Stimulated activated memory B cell treated with anti-CD40 and anti-IgM and Interleukin-4, amounts not matched to agents 10 μg/mL and 1 μg/mL and 100 μg/mL, for 72 hours (primary cell): ENCODE results near the gene DCUN1D2.
"Not testable (repeated sequence)": the region's sequence is repeated elsewhere in the genome, so short reads cannot be mapped to it uniquely, and the experiment has no call there.

ENCODE experiments used
- ATAC-seq: fragments of 150-1000 bp; cut with Tn5 transposase; 2 replicates; pipeline ENCODE4 v1.10.0; 2021
- H3K27ac Mint-ChIP-seq: one replicate; pipeline ENCODE4 v1.8.0; 2022; ENCODE audit warnings: mild to moderate bottlenecking, mixed read lengths
- H3K27me3 Mint-ChIP-seq: one replicate; pipeline ENCODE4 v1.8.0; 2022; ENCODE audit warnings: mixed read lengths
- H3K36me3 Mint-ChIP-seq: one replicate; pipeline ENCODE4 v1.8.0; 2022; ENCODE audit warnings: mixed read lengths
- H3K4me1 Mint-ChIP-seq: one replicate; pipeline ENCODE4 v1.8.0; 2022; ENCODE audit warnings: mixed read lengths
- H3K4me3 Mint-ChIP-seq: one replicate; pipeline ENCODE4 v1.8.0; 2022; ENCODE audit warnings: mild to moderate bottlenecking, moderate library complexity, mixed read lengths
- H3K9me3 Mint-ChIP-seq: one replicate; pipeline ENCODE4 v1.8.0; 2022; ENCODE audit warnings: mixed read lengths

Gene DCUN1D2

DNA sequence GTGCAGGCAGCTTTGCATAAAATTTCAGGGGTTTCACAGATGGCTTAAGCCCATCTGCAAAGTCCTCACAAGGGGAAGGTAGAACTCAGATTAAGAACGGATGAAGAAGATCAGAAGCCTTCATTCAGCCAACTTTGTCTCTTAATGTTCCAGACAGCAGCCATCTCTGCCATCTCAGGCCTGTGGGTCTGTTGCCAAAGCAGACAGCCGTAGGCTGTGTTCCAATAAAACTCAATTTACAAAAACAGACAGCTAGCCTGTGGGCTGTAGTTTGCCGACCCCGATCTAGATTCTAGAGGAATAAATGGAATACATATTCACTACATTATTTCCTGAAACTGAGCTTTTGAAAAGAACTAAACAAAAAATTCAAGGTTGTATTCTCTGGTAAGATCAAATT is 3.8 kb downstream of the DCUN1D2 start:
- Mint-ChIP-seq H3K27me3 (no peaks in the 10 kb centered on the region), H3K4me1 (peaks cover 48% of the 10 kb centered on the region), H3K36me3 (peaks cover 6% of the 10 kb centered on the region), H3K27ac (no peak overlapping the region), H3K4me3 (no peak overlapping the region), H3K9me3 (no peaks in the 10 kb centered on the region)
- no peak for ATAC-seq

DNA sequence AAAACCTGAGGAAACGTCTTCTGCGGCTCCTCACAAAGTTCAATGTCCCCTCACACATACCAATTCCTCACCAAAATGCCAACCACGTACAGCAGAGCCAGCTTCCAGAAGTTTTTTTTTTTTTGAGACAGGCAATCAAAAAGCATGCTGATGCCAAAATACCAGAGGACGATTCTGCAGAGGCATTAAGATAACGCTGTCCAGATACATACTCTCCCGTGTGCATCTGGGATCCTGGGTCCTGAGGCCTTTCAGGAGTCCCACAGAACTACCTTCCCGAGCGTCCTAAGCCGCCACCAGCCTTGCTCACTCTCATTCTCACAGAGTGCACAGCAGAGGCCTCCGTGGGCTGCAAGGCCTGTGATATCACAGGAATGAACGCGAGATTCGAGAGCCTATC is 5.0 kb downstream of the DCUN1D2 start:
- Mint-ChIP-seq H3K27ac (no peak overlapping the region), H3K27me3 (no peaks in the 10 kb centered on the region)
- ATAC-seq, result no peak

DNA sequence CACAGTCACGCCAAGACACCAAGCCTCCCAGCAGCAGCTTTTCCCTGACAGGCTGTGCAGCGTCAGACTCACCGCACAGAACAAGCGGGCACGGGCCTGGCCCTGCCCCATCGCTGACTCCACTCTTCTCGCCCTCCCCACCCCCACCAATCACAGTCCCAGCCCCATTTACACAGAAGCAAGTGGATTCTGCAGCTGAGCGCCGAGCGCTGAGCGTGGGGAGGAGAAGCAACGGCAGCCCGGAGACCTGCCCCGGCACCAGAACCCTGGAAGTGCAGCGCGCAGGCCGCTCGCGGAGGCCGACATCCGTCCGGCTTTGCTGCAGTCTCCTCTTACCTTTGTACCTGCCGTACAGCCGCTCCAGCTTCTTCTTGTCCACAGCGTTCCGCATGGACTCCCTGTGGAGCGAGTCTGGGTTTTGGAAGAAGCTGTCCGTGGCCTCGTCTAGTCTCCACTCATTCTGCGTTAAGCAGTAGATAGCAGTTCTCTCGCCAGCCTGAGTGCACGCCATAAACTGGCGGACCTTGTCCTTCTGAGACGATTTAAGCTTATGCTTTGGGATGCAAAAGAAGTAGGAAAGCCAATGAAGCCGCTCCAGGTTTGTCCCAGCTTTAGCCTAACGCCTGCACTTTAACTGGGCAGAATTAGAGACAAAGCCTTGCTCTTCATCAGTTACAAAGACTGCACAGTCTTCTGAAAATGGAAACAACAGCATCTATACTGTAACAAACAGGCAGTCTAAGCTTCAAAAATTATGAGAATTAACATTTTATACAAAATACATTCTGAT is 6.8 kb downstream of the DCUN1D2 start:
- ATAC-seq, result no peak
- no peaks in the 10 kb centered on the region for H3K9me3 Mint-ChIP-seq
- H3K27ac Mint-ChIP-seq, result no peak overlapping the region

More for the DNA sequence above, 5.0 kb downstream of the DCUN1D2 start:
- H3K4me3 Mint-ChIP-seq, result no peak overlapping the region
- H3K4me1 Mint-ChIP-seq, result peaks cover 43% of the 10 kb centered on the region
- peaks cover 6% of the 10 kb centered on the region for H3K36me3 Mint-ChIP-seq
- H3K9me3 Mint-ChIP-seq, result no peaks in the 10 kb centered on the region

DNA sequence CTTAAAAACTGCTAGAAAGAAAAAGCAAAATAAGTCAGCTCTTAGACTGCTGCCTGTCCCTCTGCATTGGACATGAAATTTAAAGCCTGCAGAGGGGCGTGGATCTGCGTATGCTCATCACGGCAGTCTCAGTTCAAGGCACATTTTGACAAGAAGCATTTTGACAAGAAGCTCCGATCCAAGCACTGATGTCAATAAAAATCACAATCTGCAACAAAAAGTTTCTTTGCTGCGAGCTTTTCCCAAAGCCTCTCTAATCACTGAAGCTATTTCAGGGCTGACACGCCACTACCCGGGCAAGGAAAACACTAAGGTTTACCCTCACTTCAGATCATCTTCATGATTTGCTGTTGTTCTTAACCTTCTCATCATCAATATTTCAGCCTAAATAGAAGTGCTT is 7.4 kb downstream of the DCUN1D2 start:
- no peaks in the 10 kb centered on the region for H3K9me3 Mint-ChIP-seq
- peaks cover 29% of the 10 kb centered on the region for H3K36me3 Mint-ChIP-seq
- H3K4me1 Mint-ChIP-seq, result peaks cover 24% of the 10 kb centered on the region
- no peak overlapping the region for H3K27ac Mint-ChIP-seq
- H3K27me3 Mint-ChIP-seq, result no peaks in the 10 kb centered on the region
- H3K4me3 Mint-ChIP-seq, result no peak overlapping the region
- ATAC-seq, result no peak

More for the DNA sequence above, 6.8 kb downstream of the DCUN1D2 start:
- Mint-ChIP-seq H3K27me3 (no peaks in the 10 kb centered on the region), H3K36me3 (peaks cover 23% of the 10 kb centered on the region), H3K4me1 (peaks cover 30% of the 10 kb centered on the region), H3K4me3 (no peak overlapping the region)

DNA sequence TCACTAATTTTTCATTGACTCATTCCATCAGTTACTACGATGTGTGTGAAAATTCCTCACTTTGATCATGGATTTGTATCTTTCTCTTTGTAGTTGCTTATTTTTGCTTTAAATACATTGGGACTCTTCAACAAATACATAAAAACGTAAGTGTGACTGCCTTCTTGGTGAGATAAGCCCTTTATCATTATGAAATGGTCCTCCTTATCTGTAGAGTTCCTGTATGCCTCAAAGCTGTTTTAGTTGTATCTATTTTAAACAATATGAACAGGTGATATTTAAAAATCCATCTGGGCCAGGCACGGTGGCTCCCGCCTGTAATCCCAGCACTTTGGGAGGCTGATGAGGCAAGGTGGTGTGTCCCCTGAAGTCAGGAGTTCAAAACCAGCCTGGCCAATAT is 11.3 kb downstream of the DCUN1D2 start:
- Mint-ChIP-seq H3K27ac (no peak overlapping the region), H3K36me3 (peaks cover 67% of the 10 kb centered on the region), H3K4me1 (peaks cover 6% of the 10 kb centered on the region), H3K27me3 (no peaks in the 10 kb centered on the region), H3K4me3 (no peak overlapping the region), H3K9me3 (no peaks in the 10 kb centered on the region)
- ATAC-seq, result no peak

DNA sequence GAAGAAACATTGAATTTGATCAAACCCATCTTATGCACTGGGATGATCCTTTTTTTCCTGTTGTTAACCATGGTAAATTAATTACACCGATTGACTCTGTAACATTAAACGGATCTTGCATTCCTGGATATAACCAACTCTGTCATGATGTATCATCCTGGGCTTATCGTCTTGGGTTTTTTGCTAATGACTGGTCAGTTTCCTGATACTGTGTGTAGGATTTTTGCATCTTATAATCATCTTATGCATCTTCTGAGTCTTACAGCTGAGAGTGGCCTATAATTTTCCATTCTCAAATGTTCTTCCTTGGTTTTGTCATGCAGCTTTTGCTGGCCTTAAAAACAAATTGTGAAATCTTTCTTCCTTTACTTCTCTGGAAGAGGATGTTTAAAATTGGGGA is 12.8 kb downstream of the DCUN1D2 start:
- no peak overlapping the region for H3K4me3 Mint-ChIP-seq
- no peak for ATAC-seq
- no peak overlapping the region for H3K27ac Mint-ChIP-seq
- no peaks in the 10 kb centered on the region for H3K9me3 Mint-ChIP-seq
- peaks cover 75% of the 10 kb centered on the region for H3K36me3 Mint-ChIP-seq
- no peaks in the 10 kb centered on the region for H3K27me3 Mint-ChIP-seq
- no peaks in the 10 kb centered on the region for H3K4me1 Mint-ChIP-seq

DNA sequence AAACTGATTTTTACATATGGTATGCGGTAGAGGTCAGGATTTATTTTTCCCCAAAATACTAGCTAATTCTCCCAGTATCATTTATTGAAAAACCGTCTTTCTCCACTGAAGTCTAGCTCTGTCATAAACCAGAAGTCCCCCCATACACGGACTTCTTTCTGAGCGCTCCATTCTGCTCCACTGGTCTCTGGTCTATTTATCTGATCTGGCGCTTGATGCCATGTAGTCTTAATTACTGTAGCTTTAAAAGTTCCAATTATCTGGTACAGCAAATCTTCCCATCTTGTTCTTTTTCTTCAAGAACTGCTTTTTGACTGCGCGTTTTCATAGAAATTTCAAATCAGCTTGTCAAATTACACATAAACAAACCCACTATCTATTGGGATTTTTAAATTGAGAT is 13.7 kb downstream of the DCUN1D2 start:
- Mint-ChIP-seq H3K4me3 (no peak overlapping the region), H3K36me3 (peaks cover 84% of the 10 kb centered on the region), H3K9me3 (no peaks in the 10 kb centered on the region), H3K4me1 (no peaks in the 10 kb centered on the region), H3K27me3 (no peaks in the 10 kb centered on the region), H3K27ac (no peak overlapping the region)
- ATAC-seq, result no peak

DNA sequence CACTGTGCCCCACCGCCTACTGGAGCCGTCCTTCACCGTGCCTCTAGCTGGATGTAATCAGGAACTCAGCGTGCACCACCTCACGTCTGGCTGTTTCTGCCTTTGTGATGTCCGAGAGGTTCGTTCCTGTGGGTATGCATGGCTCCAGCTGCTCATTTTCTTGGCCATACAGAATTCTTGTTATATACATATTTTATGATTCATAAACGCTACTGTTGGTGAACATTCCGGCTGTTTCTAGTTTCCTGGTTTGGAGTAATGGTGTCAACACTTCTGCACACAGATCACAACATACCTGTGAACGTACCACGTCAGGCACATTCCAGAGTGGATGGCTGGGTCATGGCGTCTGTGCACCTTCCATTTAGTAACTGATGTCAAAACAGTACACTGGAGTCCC is 14.6 kb downstream of the DCUN1D2 start:
- no peak for ATAC-seq
- Mint-ChIP-seq H3K9me3 (no peaks in the 10 kb centered on the region), H3K27me3 (no peaks in the 10 kb centered on the region), H3K4me1 (no peaks in the 10 kb centered on the region), H3K4me3 (no peak overlapping the region), H3K36me3 (peaks cover 93% of the 10 kb centered on the region), H3K27ac (no peak overlapping the region)

DNA sequence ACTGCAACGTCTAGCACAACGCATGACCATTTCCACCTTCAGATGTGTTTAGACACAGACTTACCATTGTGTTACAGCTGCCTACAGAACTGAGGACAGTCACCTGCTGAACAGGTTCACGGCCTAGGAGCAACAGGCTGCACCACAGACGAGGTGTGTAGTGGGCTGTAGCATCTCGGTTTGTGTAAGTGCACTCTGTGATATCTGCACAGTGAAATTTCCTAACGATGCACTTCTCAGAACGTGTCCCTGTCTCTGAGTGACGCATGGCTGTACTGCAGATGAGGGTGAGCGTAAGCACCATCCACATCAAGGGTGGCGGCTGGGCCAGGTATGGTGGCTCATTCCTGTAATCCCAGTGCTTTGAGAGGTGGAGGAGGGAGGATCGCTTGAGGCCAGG is 15.2 kb downstream of the DCUN1D2 start:
- peaks cover 99% of the 10 kb centered on the region for H3K36me3 Mint-ChIP-seq
- H3K27me3 Mint-ChIP-seq, result no peaks in the 10 kb centered on the region
- no peaks in the 10 kb centered on the region for H3K9me3 Mint-ChIP-seq
- ATAC-seq, result no peak
- no peak overlapping the region for H3K4me3 Mint-ChIP-seq
- no peak overlapping the region for H3K27ac Mint-ChIP-seq
- H3K4me1 Mint-ChIP-seq, result no peaks in the 10 kb centered on the region

DNA sequence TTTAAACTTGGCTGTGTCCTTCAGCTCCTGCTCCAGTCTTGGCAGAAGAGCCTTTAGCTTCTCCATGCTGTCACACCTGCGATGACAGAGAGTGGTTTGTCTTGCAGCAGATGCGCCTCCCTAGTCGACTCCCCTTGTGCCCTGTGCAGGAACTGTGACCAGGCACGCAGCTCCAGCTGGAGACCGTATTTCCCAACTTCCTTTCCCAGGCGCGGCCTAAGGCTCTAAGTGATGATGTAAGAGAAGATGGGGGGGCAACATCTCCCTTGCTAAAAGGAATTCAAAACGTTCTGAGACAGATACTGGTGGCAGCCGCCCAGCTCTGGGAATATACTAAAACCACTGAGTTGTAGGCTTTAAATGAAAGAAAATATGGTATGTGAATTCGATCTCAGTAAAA is 16.3 kb downstream of the DCUN1D2 start:
- peaks cover 99% of the 10 kb centered on the region for H3K36me3 Mint-ChIP-seq
- no peaks in the 10 kb centered on the region for H3K9me3 Mint-ChIP-seq
- ATAC-seq, result no peak
- H3K4me1 Mint-ChIP-seq, result no peaks in the 10 kb centered on the region
- H3K27ac Mint-ChIP-seq, result no peak overlapping the region
- H3K27me3 Mint-ChIP-seq, result no peaks in the 10 kb centered on the region
- no peak overlapping the region for H3K4me3 Mint-ChIP-seq

DNA sequence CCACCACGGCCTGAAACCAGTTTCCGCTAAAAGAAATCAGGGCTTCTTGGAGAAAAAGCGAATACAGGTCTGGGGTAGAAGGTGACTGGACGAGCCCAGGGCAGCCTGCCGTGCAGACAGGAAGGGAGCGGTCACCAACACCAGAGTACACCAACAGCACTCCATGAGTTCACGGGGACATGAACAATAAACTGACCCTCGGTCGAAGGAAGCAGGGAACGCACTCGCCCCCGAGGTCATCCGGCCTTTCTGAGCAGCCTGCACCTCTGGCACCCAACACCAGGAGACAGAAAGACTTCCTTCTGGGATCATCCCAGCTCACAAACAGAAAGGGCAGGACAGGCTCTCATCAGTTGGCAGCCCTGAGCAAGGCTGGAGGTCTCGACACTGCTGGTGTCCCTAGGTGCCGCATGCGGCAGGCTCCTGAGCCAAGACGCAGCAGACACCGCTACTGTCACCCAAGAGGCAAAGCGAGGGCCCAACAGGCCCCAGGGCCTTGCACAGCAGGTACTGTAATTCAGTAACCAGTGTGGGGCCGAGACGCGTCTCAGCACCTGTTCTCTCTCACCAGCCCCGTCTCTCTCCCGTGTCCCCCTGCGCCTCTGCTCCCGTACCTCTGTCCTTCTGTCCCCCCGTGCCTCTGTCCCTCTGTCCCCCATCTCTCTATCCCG is 18.0 kb downstream of the DCUN1D2 start:
- H3K36me3 Mint-ChIP-seq, result peaks cover 96% of the 10 kb centered on the region
- no peaks in the 10 kb centered on the region for H3K4me1 Mint-ChIP-seq
- H3K4me3 Mint-ChIP-seq, result no peak overlapping the region
- no peaks in the 10 kb centered on the region for H3K27me3 Mint-ChIP-seq
- no peak overlapping the region for H3K27ac Mint-ChIP-seq
- no peak for ATAC-seq
- H3K9me3 Mint-ChIP-seq, result no peaks in the 10 kb centered on the region

DNA sequence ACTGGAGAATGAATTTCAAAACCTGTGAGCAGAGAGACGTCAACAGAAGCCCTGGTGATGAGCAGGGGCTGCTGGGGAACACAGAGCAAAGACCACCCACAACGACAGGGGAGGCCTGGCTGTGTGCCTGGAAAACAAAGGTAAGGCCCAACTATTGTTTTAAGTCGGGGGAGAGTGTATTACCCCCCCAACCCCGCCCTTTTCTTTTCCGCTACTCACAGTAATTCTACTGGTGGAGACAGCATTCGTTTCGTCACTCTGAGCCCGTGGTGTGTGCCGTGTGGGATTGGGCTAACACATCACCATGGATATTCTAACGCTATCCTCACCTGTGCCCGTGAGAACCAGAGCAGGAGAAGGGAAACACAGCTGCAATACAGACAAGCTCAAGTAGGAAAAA is 18.7 kb downstream of the DCUN1D2 start:
- H3K9me3 Mint-ChIP-seq, result no peaks in the 10 kb centered on the region
- H3K4me1 Mint-ChIP-seq, result no peaks in the 10 kb centered on the region
- ATAC-seq, result no peak
- no peak overlapping the region for H3K27ac Mint-ChIP-seq
- no peak overlapping the region for H3K4me3 Mint-ChIP-seq
- peaks cover 90% of the 10 kb centered on the region for H3K36me3 Mint-ChIP-seq
- no peaks in the 10 kb centered on the region for H3K27me3 Mint-ChIP-seq

DNA sequence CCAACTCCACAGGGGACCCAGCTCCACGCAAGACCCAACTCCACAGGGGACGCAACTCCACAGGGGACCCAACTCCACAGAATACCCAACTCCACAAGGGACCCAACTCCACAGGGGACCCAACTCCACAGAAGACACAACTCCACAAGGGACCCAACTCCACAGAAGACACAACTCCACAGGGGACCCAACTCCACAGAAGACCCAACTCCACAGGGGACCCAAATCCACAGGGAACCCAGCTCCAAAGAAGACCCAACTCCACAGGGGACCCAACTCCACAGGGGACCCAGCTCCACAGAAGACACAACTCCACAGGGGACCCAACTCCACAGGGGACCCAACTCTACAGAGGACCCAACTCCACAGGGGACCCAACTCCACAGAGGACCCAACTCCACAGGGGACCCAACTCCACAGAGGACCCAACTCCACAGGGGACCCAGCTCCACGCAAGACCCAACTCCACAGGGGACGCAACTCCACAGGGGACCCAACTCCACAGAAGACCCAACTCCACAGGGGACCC is 19.8 kb downstream of the DCUN1D2 start:
- not testable (repeated sequence) for H3K4me1 Mint-ChIP-seq, H3K9me3 Mint-ChIP-seq, H3K4me3 Mint-ChIP-seq, H3K27me3 Mint-ChIP-seq, H3K27ac Mint-ChIP-seq, ATAC-seq
- H3K36me3 Mint-ChIP-seq, result peaks cover 78% of the 10 kb centered on the region

DNA sequence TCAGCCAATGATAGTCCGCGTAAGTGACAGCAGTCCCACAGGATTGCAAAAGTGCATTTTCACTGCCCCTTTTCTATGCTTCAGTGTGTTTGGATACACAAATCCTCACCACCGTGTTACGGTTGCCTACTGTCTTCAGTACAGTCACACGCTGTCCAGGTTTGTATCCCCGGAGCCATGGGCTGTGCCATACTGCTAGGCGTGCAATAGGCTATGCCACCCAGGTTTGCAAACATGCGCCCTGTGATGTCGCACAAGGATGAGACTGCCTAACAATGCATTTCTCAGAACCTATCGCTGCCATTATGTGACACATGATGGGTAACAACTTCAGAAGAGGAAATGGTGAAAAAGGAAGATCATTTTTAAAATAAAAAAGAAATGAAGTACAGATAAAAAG is 20.4 kb downstream of the DCUN1D2 start:
- H3K27me3 Mint-ChIP-seq, result no peaks in the 10 kb centered on the region
- no peak overlapping the region for H3K27ac Mint-ChIP-seq
- H3K4me3 Mint-ChIP-seq, result no peak overlapping the region

DNA sequence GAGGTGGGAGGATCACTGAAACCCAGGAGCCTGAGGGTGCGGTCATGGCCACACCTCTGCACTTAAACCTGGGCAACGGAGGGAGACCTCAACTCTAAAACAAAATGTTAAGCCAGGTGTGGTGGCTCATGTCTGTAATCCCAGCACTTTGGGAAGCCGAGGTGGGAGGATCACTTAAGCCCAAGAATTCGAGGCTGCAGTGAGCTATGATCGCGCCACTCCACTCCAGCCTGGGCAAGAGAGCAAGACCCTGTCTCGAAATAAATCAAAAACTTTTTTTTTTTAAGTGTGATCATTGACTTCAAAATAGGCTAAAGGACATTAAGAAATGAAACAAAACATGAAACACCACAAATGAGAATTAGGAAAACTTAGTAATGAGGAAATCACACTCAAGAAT is 20.9 kb downstream of the DCUN1D2 start:
- H3K27ac Mint-ChIP-seq, result no peak overlapping the region
- no peak for ATAC-seq
- H3K4me1 Mint-ChIP-seq, result no peaks in the 10 kb centered on the region
- no peak overlapping the region for H3K4me3 Mint-ChIP-seq
- H3K36me3 Mint-ChIP-seq, result peaks cover 67% of the 10 kb centered on the region
- no peaks in the 10 kb centered on the region for H3K9me3 Mint-ChIP-seq
- no peaks in the 10 kb centered on the region for H3K27me3 Mint-ChIP-seq

More for the DNA sequence above, 20.4 kb downstream of the DCUN1D2 start:
- H3K9me3 Mint-ChIP-seq, result no peaks in the 10 kb centered on the region
- no peaks in the 10 kb centered on the region for H3K4me1 Mint-ChIP-seq
- H3K36me3 Mint-ChIP-seq, result peaks cover 72% of the 10 kb centered on the region
- ATAC-seq, result no peak
